Adrenal gland (tissue), 12 donors: ENCODE results near the gene CTCFL. TPM values are rescaled to one million over a fixed set of nuclear protein-coding genes. Genes with fewer than 3 reads are reported as not detected.

Experiments used
- DNase-seq, 7 donors: peaks; one replicate each; pipeline ENCODE4 v3.0.0-alpha.2; 2019 to 2020
- H3K27ac ChIP-seq, 5 donors: fragments of 200-600 bp; sonication (generic) in 4 of 5; 1 replicate in 3 of 5; 2 replicates in 2 of 5; pipeline versions ENCODE4 v1.5.1 to v1.8.0; 2016 to 2020; ENCODE audit warnings: mild to moderate bottlenecking in 1 of 5
- H3K27me3 ChIP-seq: fragments of 200-600 bp; 2 replicates; pipeline ENCODE4 v1.8.0; 2021
- H3K36me3 ChIP-seq, 2 donors: fragments of 200-600 bp; replicated peaks in 1 of 2; 1 replicate in 1 of 2; 2 replicates in 1 of 2; pipeline versions ENCODE4 v1.5.1 to v1.8.0; 2018 to 2022
- H3K4me1 ChIP-seq, 2 donors: fragments of 200-600 bp; replicated peaks in 1 of 2; 1 replicate in 1 of 2; 2 replicates in 1 of 2; pipeline versions ENCODE4 v1.5.1 to v1.8.0; 2018 to 2021
- H3K4me3 ChIP-seq, 4 donors: fragments of 200-600 bp; sonication (generic) in 3 of 4; one replicate each; pipeline ENCODE4 v1.5.1; 2016 to 2018
- H3K9me3 ChIP-seq, 3 donors: fragments of 200-600 bp; sonication (generic) in 1 of 3; replicated peaks in 1 of 3; 1 replicate in 2 of 3; 2 replicates in 1 of 3; pipeline versions ENCODE4 v1.5.1 to v1.8.0; 2016 to 2021
- POLR2A ChIP-seq, 2 donors: fragments of 450-650 bp; IDR thresholded peaks; one replicate each; pipeline ENCODE4 v1.6.1; 2017; ENCODE audit warnings: antibody characterized with exemption in 2 of 2, mild to moderate bottlenecking in 2 of 2, moderate library complexity in 1 of 2
- WGBS, 4 donors: extraction: QIAGEN DNeasy Blood & Tissue Kit in 2 of 4; methylation state at CpG; one replicate each; pipeline versions ENCODE4 v1.1.5 to v1.1.7; 2013 to 2017; 5-methylcytosine and 5-hydroxymethylcytosine counted together
- intact Hi-C, 2 donors: fragments of 100-400 bp; cut with DNase I; formaldehyde crosslinking; loops; one replicate each; pipeline versions ENCODE4 v1.14.1 to v1.15.0; 2022 to 2023
- polyA plus RNA-seq, 3 donors: library from polyadenylated mRNA; stranded (reverse); fragments of 200-250 nt in 2 of 3; fragments of 350-450 nt in 1 of 3; fragmentation: Illumina TruSeq in 1 of 3; extraction: RNeasy Lipid Tissue Mini Kit (QIAGEN cat#74804) in 1 of 3; gene quantifications; one replicate each; pipeline ENCODE4 v1.2.3, GENCODE V29; 2013 to 2014
- total RNA-seq, 9 donors: library from RNA; depleted of rRNA in 4 of 9; stranded (reverse); fragments of >200 nt in 4 of 9; fragments of 120-200 nt in 1 of 9; fragmentation: NEBNext Ultra II Directional in 1 of 9; extraction: Animal tissue kit (Norgen Biotek cat#: 25700) in 1 of 9; gene quantifications; one replicate each; pipeline versions ENCODE4 v1.1.0 to v1.2.4, GENCODE V29; 2013 to 2023
- TF ChIP-seq, protein P1 (sequence below), 6 experiments: fragments of 450-650 bp in 4 of 6; fragments of 200-600 bp in 2 of 6; sonication (generic) in 1 of 6; IDR thresholded peaks; 1 replicate in 5 of 6; 2 replicates in 1 of 6; pipeline versions ENCODE4 v1.5.1 to v1.8.0; 2016 to 2021; ENCODE audit warnings: antibody characterized with exemption in 6 of 6, mild to moderate bottlenecking in 2 of 6, moderate library complexity in 1 of 6
- donor health status: healthy with polysubstance abuse.
- donor health status: Bipolar disorder and iron deficiency.
- donor health status: DM: yes; HTN: yes; CAD: no.
- donor health status: DM: no; HTN: no; CAD: no.
- donor health status: DM: no; HTN: no; CAD: no.
- donor health status: DM: yes; HTN: yes; CAD: no.

CTCFL gene
- total and polyA plus RNA-seq, 12 donors = 0.08 to 0.27 (median 0.14) TPM; not detected in 9

- no peaks in the 10 kb centered on the region for H3K36me3 ChIP-seq
- intact Hi-C loops = no loop called here
- H3K9me3 ChIP-seq = no peaks in the 10 kb centered on the region
- WGBS, 4 donors = 70 to 77% (median 77%) methylated on average over 11 of the region's 11 CpGs
- no peaks in the 10 kb centered on the region for H3K4me1 ChIP-seq
- no peak for TF ChIP-seq POLR2A (IDR thresholded peaks at IDR 0.05)
- TF ChIP-seq, protein P1, sequence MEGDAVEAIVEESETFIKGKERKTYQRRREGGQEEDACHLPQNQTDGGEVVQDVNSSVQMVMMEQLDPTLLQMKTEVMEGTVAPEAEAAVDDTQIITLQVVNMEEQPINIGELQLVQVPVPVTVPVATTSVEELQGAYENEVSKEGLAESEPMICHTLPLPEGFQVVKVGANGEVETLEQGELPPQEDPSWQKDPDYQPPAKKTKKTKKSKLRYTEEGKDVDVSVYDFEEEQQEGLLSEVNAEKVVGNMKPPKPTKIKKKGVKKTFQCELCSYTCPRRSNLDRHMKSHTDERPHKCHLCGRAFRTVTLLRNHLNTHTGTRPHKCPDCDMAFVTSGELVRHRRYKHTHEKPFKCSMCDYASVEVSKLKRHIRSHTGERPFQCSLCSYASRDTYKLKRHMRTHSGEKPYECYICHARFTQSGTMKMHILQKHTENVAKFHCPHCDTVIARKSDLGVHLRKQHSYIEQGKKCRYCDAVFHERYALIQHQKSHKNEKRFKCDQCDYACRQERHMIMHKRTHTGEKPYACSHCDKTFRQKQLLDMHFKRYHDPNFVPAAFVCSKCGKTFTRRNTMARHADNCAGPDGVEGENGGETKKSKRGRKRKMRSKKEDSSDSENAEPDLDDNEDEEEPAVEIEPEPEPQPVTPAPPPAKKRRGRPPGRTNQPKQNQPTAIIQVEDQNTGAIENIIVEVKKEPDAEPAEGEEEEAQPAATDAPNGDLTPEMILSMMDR (IDR thresholded peaks at IDR 0.05) = no peak
- H3K27ac ChIP-seq = no peak overlapping the region
- peaks cover 6% of the 10 kb centered on the region for H3K27me3 ChIP-seq
- no peak overlapping the region for H3K4me3 ChIP-seq
- DNase-seq = no peak
Observed at GRCh38 chr20:57553376-57554018, 28.6 kb upstream of the CTCFL start.

- Histone ChIP-seq H3K27me3 (peaks cover 7% of the 10 kb centered on the region), H3K36me3 (no peaks in the 10 kb centered on the region), H3K4me3 (no peak overlapping the region), H3K9me3 (no peaks in the 10 kb centered on the region), H3K4me1 (no peaks in the 10 kb centered on the region), H3K27ac (no peak overlapping the region)
- intact Hi-C loops = no loop called here
- TF ChIP-seq, protein P1 (IDR thresholded peaks at IDR 0.05) = no peak
- TF ChIP-seq POLR2A (IDR thresholded peaks at IDR 0.05) = no peak
- DNase-seq = no peak
- 81 to 91% (median 90%) methylated on average over 6 of the region's 6 CpGs for WGBS, 4 donors
Observed at GRCh38 chr20:57552471-57552870, 27.5 kb upstream of the CTCFL start.

DNA sequence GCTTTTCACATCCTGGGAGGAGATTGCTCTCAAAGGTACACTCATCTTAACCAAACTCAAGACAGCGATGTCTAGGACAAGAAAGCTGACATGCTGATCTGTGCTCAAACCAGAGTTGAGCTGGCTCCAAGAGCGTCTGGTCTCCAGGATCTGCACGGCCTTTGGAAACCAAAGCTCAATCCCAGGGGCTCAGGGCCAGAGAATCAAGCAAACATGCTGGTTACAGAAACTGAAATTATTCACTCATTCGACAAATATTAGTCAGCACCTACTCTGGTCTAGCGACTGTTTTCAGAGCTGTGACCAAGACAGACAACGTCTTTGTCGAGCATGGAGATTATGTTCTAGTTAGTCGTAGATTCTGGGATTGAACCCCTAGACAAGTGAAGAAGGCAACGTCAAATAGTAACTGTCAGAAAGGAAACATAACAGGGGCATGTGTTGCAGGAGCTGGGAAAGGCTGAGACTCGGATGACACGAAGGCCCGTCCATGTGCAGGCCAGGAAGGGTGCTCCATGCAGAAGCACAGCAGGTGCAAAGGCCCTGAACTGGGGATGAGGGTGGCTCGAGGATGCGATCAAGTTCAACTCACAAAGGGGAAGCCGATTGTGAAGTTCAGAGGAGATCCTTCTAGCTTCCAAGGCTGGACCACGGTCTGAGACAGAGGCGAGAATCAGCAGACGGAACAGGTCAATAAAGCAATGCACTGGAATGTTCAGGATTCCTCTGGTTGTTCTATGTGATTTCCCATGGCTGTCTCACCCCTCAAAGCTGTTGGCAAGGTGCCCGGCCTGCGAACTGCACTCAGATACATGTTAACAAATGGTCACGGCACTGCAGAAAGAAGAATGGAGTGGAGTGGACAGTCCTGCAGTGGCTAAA is 23.5 kb upstream of the CTCFL start:
- intact Hi-C loops = no loop called here
- Histone ChIP-seq H3K27ac (no peak overlapping the region), H3K4me1 (no peaks in the 10 kb centered on the region), H3K36me3 (no peaks in the 10 kb centered on the region), H3K27me3 (peaks cover 4% of the 10 kb centered on the region), H3K9me3 (no peaks in the 10 kb centered on the region), H3K4me3 (no peak overlapping the region)
- 78 to 83% (median 79%) methylated on average over 21 of the region's 21 CpGs for WGBS, 4 donors
- DNase-seq = no peak
- TF ChIP-seq POLR2A (IDR thresholded peaks at IDR 0.05) = no peak
- TF ChIP-seq, protein P1 (IDR thresholded peaks at IDR 0.05) = no peak

GRCh38 chr20:57546956-57547649 is 22.2 kb upstream of the CTCFL start:
- H3K27me3 ChIP-seq = peaks cover 4% of the 10 kb centered on the region
- H3K36me3 ChIP-seq = no peaks in the 10 kb centered on the region
- no peak for DNase-seq
- intact Hi-C loops = no loop called here
- H3K9me3 ChIP-seq = no peaks in the 10 kb centered on the region
- TF ChIP-seq, protein P1 (IDR thresholded peaks at IDR 0.05) = no peak
- TF ChIP-seq POLR2A (IDR thresholded peaks at IDR 0.05) = no peak
- H3K4me1 ChIP-seq = no peaks in the 10 kb centered on the region
- WGBS, 4 donors = 62 to 74% (median 64%) methylated on average over 7 to 8 of the region's 8 CpGs
- no peak overlapping the region for H3K27ac ChIP-seq
- H3K4me3 ChIP-seq = no peak overlapping the region
